Type B pancreatic cell (in vitro differentiated cells): ENCODE data around the gene BUD23. TPM values are rescaled to one million over a fixed set of nuclear protein-coding genes. Genes with fewer than 3 reads are reported as not detected.

Source experiments
- DNase-seq: peaks from one replicate; pipeline ENCODE4 v3.0.0; 2021; ENCODE audit warnings: mixed read lengths; ENCODE audit not compliant: unreplicated experiment; ENCODE audit errors: extremely low spot score
- H3K27ac Mint-ChIP-seq: 2 replicates; pipeline ENCODE4 v1.8.0; 2021; ENCODE audit warnings: mild to moderate bottlenecking, mixed read lengths
- H3K27me3 Mint-ChIP-seq: 2 replicates; pipeline ENCODE4 v1.8.0; 2021; ENCODE audit warnings: mixed read lengths
- H3K36me3 Mint-ChIP-seq: 2 replicates; pipeline ENCODE4 v1.8.0; 2021; ENCODE audit warnings: mixed read lengths
- H3K4me1 Mint-ChIP-seq: one replicate; pipeline ENCODE4 v1.8.0; 2021; ENCODE audit warnings: mixed read lengths; ENCODE audit not compliant: unreplicated experiment
- H3K4me3 Mint-ChIP-seq: 2 replicates; pipeline ENCODE4 v1.8.0; 2021; ENCODE audit warnings: mild to moderate bottlenecking, mixed read lengths
- H3K9me3 Mint-ChIP-seq: 2 replicates; pipeline ENCODE4 v1.8.0; 2021; ENCODE audit warnings: mixed read lengths
- CTCF ChIP-seq: fragments of 200-600 bp; sonication (generic); conservative IDR thresholded peaks from 2 replicates; pipeline ENCODE4 v1.5.0; 2021; ENCODE audit warnings: antibody characterized with exemption, mild to moderate bottlenecking
- total RNA-seq: library from RNA; stranded (reverse); gene quantifications from 2 replicates; pipeline ENCODE4 v1.2.1, GENCODE V29; 2021; ENCODE audit warnings: low replicate concordance

The BUD23 gene
- total RNA-seq, 1 donor from 2014 or later, result 68.4 TPM

GRCh38 chr7:73736885-73737284 is 53.5 kb downstream of the BUD23 start:
- Mint-ChIP-seq H3K27ac (no peak overlapping the region), H3K27me3 (no peaks in the 10 kb centered on the region), H3K4me3 (peak overlapping the region; percentile 96), H3K4me1 (peaks cover 12% of the 10 kb centered on the region), H3K9me3 (peaks cover 3% of the 10 kb centered on the region), H3K36me3 (no peaks in the 10 kb centered on the region)
- no peak for TF ChIP-seq CTCF
- no peak for DNase-seq

- H3K9me3 Mint-ChIP-seq, result peaks cover 3% of the 10 kb centered on the region
- H3K4me1 Mint-ChIP-seq, result peaks cover 12% of the 10 kb centered on the region
- H3K36me3 Mint-ChIP-seq, result no peaks in the 10 kb centered on the region
- peak overlapping the region; percentile 96 for H3K4me3 Mint-ChIP-seq
- DNase-seq, result no peak
- peak overlapping the region; percentile 97 for H3K27ac Mint-ChIP-seq
- TF ChIP-seq CTCF, result no peak
- H3K27me3 Mint-ChIP-seq, result peaks cover 3% of the 10 kb centered on the region
These were observed 54.3 kb downstream of the BUD23 start for GRCh38 chr7:73737491-73738219.

- TF ChIP-seq CTCF, result no peak
- Mint-ChIP-seq H3K36me3 (no peaks in the 10 kb centered on the region), H3K27me3 (peaks cover 5% of the 10 kb centered on the region), H3K27ac (peak overlapping the region; percentile 97), H3K9me3 (peaks cover 3% of the 10 kb centered on the region), H3K4me1 (peaks cover 14% of the 10 kb centered on the region), H3K4me3 (peak overlapping the region; percentile 96)
- DNase-seq, result no peak
These were observed 54.8 kb downstream of the BUD23 start for GRCh38 chr7:73738220-73738611.

- peak; percentile 99 for DNase-seq
- Mint-ChIP-seq H3K4me1 (peaks cover 20% of the 10 kb centered on the region), H3K27ac (peak within 1 kb of the TSS; percentile 97), H3K36me3 (no peaks in the 10 kb centered on the region), H3K4me3 (peak within 1 kb of the TSS; percentile 96), H3K27me3 (peaks cover 11% of the 10 kb centered on the region), H3K9me3 (peaks cover 3% of the 10 kb centered on the region)
- TF ChIP-seq CTCF, result no peak
These were observed 55.4 kb downstream of the BUD23 start, which contains the start of gene ABHD11 for GRCh38 chr7:73738612-73739386. Gene ABHD11 (minus strand): TSS chr7:73738802. CDS start chr7:73738770, 32 bp downstream.

- no peak for DNase-seq
- Mint-ChIP-seq H3K36me3 (no peaks in the 10 kb centered on the region), H3K27me3 (peaks cover 11% of the 10 kb centered on the region)
These were observed 56.0 kb downstream of the BUD23 start for GRCh38 chr7:73739387-73739767.

More at GRCh38 chr7:73739387-73739767, 56.0 kb downstream of the BUD23 start:
- peak overlapping the region; percentile 97 for H3K27ac Mint-ChIP-seq
- H3K9me3 Mint-ChIP-seq, result peaks cover 3% of the 10 kb centered on the region
- H3K4me3 Mint-ChIP-seq, result peak overlapping the region; percentile 96
- H3K4me1 Mint-ChIP-seq, result peaks cover 21% of the 10 kb centered on the region
- no peak for TF ChIP-seq CTCF
